Limb (tissue), 2 donors: ENCODE measurements around the gene PHF10.
"Not testable (repeated sequence)": the region's sequence is repeated elsewhere in the genome, so short reads cannot be mapped to it uniquely, and the experiment has no call there.

Experiments used
- DNase-seq, 2 donors: peaks; one replicate each; pipeline ENCODE4 v3.0.0-alpha.2; 2016; ENCODE audit errors: extremely low spot score in 2 of 2

PHF10 gene

DNA sequence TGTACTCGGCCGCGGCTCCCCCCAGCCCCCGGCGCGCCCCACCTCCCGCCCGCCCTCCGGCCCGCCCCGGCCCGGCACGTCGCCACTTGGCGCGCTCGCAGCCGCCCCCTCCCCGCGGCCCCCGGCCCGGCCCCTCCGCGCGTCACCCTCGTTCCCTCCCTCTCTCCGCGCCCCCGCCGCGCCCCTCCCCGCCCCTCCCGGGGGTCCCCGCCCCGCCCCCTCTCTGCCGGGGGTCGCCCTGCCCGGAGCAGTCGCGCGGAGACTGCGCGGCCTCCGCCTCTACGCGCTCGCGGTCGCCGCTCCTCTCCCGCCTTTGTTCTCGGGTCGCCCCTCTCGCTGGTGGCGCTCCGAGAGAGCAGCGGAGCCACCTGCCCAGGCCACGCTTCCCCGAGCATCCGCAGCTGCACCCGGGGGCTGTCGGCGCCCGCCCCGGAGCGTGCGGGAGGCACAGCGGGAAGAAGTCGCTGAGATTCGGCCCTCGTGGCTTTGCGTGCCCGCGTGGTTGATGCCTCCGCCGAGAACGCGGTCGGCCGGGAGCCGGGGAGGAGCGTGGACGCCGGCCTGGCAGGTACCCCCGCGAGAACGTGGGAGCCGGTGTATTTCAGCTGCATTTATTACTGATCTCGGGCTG is at the start of gene PHF10:
Gene PHF10, minus strand, starts transcription at position 7 of the 631 bp plus-strand sequence. CDS start 569 bp downstream, outside the sequence.
- DNase-seq, result peak; percentile 69 to 96

DNA sequence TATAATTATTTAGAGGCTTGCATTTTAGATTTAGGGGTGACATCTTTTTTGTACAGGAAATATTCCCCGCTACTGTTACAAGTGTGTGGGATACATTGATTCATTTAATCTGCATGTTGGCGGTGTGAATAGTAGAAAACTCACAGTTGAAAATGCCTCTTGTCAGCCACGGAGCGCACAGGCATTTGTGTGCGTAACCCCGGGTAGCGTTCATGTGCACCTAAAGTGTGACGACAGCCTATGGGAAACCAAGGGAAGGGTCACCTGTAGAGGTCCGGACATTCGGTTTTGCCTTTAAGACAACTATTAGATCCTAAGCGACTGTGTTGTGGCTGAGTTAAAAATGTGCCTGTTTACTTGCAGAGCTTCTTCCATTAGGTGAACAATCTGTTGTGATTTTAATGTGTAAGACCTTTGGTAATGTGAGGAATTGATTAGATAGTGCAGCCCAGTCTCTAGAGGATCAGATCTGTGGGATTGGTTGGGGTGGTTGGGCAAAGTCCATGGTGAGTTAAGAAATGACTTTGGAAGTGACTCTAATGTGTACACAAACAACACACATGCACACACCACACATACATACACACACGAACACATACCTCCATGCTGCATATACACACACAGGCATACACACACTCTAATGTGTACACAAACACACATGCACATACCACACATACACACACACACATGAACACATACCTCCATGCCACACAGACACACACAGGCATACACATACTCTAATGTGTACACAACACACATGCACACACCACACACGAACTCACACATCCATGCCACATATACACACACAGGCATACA is 42.8 kb upstream of the PHF10 start:
- DNase-seq, result no peak

DNA sequence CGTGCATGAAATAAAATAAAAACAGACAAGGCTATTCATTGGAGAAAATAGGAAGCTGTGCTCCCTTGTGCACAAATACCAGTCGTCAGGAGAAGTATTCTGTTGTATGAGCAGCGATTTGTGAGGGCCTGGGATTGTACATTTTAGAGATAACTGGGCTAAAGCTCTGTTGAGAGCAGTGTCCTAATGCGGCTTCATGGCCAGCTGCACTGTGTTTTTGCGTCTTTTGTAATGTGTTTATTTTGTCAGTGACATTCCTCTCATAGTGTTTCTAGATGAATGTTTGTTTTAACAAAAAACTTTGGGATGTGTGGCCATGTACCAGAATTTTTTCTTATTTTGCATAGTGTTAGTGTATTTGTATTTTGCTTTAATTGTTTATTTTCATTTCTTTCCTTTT is 41.9 kb upstream of the PHF10 start:
- DNase-seq, result no peak

DNA sequence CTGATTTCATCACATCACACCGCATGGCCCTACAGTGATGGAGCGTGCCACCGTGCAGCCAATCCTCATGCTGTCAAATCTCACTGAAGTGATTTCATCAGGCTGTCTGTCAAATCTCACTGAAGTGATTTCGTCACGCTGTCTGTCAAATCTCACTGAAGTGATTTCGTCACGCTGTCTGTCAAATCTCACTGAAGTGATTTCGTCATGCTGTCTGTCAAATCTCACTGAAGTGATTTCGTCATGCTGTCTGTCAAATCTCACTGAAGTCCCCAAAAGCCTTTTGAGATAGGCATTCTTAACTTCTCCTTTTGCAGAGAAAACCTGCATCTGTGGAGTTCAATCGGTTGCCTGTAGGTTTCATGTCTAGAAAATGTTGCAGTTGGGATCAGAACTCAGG is 41.5 kb upstream of the PHF10 start:
- not testable (repeated sequence) for DNase-seq

DNA sequence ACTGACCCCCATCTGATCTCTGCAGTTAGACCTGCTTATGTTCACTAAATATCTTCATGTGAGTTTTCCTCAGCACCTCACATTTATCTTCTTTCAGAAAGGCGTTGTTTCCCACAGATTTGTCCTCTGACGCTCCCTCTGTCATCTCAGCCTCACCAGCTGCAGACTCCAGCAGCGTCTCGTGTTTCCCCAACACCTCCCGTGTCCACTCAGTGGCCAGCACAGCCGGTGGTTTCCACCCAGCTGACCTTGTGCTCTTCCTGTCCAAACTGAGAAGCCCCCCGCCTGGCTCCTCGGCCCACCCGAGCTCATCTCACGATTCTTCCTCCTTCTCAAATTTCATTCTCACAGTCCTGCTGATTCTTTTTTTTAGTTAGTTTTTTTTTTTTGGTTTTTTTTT is 39.6 kb upstream of the PHF10 start:
- DNase-seq, result no peak

DNA sequence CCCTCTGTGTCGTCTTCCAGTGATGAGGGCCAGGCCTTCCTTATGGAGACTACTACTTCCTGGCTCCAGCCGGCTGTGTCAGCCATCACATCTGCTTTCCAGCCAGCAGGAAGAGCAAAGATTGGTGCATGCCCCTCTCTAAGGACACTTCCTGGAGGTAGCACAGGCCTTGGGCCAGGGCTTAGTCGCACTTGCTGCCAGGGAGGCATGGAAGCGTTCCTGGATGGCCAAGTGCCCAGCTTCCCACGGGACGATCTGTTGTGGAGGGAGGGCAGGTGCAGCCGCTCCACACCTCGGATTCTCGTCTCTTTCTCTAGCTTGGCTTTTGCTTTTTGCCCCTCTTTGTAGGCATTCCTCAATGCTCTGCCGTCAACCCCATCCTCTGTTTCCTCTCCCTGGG is 39.0 kb upstream of the PHF10 start:
- no peak for DNase-seq

DNA sequence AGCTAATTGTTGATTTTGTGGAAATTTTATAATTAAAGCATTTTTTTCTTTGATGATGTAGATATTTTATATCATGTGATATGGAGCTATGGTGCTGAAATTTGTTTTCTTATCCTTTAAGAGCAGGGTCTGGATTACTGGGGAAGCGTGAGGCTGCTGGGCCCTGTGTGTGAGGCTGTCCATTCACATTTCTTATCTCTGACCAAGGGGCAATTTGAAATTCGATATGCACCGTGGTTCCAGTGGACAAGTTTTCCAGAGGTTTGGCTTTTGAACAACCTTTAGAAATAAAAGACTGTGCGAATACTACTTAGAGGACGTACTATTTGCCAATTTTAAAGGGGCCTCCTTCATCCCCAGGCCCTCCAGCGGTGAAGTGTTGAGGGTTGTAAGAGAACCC is 30.9 kb upstream of the PHF10 start:
- DNase-seq, result no peak

DNA sequence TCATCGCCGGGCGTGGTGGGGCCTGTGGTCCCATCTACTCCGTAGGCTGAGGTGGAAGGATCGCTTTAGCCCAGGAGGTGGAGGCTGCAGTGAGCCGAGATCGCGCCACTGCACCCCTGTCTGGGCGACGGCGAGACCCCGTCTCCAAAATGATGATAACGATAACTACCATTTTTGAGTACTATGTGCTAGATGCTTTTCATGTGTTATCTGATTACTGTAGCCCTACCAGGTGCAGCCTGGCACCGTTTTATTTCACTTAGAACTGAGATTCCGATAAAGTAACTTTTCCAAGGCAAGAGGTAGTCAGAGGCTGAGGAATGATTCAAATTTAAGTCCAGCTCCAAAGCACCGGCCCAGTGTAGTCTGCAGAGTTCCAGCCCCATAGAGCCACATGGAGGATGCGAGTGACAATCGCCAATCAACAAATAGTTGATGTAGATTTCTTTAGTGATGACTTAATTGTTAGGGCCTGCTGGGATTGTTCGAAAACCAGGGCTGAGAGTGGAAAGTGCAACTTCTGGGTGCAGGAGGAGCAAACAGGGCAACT is 27.8 kb upstream of the PHF10 start:
- DNase-seq, result no peak

DNA sequence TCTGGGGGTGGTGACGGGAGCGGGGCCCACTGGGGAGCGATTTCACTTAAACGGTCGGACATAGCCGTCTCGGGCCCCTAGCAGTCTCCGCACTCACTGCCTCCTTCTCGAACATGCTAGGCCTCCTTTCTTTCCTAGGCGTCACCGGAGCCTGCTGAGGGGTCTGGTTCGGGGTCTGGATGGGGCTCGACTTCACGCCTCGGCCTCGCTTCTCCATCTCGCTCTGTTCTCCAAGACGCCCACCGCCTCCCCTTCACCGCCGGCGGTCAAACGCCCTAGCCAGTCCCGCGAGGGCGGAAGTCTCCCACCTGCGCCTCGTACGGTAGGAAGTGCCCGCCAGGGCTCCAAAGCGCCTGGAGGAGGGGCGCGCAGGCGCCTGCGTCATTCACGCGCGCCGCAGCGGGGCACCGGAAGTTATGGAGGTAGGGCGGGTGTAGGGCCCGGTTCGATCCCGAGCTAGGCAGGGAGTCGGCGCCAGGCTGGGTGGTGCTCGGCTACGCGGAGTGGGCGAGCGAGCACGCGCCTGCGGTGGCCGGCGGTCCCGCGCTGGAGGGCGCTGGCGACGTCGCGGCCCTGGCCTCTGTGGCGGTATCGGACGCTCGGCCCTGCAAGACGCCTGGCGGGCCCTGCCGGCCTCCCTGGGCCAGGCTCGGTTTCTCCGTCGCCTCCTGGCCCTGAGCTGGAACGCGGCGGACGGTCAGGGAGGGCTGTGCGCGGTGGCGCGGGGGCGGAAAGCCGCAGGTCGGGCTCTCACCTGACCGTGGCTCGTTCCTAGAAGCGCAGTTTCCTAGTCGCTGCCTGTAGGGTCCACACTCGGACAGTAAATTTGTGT is 27.2 kb upstream of the PHF10 start, which contains the start of the genes DYNLT2 and ERMARD:
Gene DYNLT2, minus strand, starts transcription at position 331 of the 832 bp plus-strand sequence. Its CDS starts 114 bp downstream, at position 217.
Gene ERMARD, plus strand, starts transcription at position 381 of the 832 bp plus-strand sequence. Its CDS starts 36 bp downstream, at position 417.
- peak; percentile 90 to 98 for DNase-seq

DNA sequence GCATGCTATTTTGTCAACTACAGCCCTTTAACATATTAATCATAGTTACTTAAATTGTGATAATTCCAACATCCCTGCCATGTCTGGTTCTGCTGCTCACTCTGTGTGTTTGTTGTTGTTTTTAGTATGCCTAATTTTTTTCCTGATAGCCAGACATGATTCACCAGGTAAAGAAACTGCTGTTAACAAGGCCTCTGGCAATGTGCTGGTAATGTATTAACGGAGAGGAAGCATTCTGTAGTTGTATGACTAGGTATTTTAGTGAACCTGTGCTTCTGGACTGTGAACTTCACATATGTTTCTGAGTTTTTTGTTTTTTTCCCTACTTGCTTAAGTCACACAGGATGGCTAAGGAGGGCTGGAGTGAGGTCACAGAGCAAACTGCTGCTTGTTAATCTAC is 22.3 kb upstream of the PHF10 start:
- no peak for DNase-seq

DNA sequence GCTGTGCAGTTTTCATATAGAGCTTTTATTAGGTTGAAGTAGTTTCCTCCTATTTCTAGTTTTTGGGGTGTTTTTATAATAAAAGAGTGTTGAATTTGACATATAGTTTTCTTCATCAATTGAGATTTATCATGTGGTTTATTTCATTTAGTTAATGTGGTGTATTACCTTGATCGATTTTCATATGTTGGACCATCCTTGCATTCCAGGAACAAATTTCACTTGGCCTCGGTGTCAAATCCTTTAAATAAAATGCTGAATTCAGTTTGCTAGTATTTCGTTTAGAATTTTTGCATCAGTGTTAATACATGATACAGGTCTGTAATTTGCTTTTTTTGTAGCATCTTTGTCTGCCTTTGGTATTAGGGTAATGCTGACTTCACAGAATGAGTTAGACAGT is 21.1 kb upstream of the PHF10 start:
- no peak for DNase-seq

DNA sequence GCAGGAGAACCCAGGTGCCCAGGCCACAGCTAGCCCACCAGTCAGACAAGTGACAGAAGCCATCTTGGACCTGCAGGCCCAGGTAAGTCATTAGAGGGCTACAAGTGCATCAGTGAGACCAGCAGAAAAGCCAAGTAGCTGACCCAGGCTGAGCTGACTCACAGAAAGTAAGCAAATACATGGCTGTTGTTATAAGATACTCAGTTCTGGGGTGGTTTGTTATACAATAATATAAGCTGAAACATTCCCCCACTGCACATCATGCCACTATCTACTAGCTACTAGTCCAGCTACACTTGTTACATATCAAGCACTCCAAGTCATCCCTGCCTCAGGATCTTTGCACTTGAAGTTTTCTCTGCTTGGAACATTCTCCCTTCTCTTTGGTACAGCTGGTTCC is 17.0 kb upstream of the PHF10 start:
- no peak for DNase-seq

DNA sequence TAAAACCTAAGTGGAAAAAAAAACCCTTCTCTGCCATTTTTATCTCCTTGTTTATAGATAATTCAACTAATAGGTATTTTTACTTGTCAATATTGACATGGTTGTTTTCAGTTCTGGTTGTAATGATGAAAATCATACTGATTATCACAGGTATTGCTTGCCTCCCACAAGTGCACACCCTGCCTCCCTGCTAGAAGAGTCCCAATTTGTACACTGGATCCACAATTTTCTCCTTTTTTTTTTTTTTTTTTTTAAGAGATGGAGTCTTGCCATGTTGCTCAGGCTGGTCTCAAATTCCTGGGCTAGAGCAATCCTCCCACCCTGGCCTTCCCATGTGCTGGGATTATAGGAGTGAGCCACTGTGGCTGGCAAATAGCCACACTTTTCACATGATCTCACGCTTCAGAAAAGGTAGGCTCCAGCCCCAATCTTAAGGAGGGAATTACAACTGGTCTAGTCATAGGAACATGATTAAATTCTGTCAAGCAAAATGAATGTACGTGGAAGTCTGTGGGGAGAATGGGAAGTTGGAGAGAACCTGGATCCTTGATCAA is 14.8 kb upstream of the PHF10 start:
- DNase-seq, result no peak

DNA sequence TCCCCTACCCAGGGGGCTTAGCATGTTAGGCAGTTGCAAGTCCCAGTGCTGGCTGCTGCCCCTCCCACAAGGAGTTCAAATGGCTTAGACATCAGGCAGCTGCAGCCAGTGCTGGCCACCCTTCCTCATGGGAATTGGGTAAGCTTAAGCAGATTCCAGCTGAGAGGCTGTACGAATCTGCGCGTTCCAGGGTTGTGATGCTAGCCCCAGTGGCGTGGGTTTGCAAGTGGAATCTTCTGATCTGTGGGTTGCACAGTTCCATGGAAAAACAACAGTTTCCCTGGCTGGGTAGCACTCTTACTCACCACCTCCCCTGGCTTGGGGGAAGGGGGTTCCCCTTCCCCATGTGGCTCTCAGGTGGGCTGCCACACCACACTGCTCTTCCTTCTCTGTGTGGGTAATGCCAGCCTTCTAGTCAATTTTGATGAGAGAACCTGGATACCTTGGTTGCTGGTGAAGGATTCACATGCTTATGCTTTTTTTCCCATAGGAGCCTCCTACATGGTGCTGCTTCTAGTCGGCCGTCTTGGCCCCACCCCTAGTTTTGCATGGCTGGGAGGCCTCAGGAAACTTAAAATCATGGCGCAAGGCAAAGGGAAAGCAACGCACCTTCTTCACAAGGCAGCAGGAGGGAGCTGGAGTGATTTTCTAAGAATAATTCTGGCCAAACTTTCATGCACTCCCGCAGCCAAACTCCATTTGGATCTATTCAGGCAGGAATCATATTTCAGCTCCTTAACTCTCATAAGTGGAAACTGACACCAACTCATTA is 14.1 kb upstream of the PHF10 start:
- peak in 1 of 2 donors; percentile 15 for DNase-seq

DNA sequence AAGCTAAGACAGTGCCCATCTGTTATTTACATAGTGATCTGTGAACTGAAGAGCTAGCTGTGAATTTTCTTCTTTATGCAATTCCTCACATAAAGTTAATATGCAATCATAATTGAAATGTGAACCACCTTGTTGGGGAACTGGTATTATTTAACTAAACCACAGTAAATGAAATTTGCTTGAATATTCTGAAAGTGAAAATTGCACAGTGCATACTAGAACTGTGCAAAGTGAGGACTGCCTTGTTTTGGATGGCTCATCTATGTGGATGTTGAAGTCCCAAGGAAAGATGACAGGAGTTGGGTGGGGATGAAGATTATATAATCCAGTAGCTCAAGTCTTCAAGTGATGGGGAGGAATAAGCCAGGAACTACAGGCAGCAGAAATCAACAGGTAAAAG is 5.7 kb upstream of the PHF10 start:
- DNase-seq, result no peak

DNA sequence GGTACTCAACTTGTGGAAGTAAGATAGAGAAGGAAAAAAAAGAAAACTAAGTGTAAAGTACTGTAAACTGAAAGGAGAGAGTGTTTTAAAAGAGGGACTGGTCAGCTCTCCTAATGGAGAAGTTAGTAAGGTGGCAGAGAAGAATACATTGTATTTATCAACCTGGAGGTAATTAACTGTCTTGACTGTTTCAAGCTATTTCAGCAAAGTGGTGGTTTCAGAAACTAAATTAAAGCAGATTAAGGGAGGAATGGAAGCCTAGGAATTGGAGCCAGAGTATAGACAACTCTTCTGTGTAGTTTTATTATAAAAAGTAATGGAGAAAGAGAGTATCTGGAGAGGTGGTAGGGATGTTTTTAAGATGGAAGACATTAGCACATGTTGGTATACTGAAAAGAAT is 2.7 kb upstream of the PHF10 start:
- no peak for DNase-seq

DNA sequence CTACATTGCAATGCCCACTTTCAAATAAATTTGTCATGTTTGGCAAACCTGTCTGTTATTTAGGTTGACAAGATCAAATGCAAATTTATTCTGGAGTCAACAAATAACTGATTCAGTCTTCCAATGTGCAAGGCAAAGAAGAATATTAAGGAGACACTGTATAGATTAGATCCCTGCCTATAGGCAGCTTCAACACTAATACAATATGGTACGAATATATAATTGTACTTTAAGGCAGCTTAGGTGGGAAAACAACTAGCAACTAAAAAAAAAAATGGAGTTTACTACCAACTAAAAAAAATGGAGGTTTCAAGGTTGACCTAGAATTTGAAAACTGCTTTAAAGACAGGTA is 1.7 kb upstream of the PHF10 start:
- DNase-seq, result no peak

DNA sequence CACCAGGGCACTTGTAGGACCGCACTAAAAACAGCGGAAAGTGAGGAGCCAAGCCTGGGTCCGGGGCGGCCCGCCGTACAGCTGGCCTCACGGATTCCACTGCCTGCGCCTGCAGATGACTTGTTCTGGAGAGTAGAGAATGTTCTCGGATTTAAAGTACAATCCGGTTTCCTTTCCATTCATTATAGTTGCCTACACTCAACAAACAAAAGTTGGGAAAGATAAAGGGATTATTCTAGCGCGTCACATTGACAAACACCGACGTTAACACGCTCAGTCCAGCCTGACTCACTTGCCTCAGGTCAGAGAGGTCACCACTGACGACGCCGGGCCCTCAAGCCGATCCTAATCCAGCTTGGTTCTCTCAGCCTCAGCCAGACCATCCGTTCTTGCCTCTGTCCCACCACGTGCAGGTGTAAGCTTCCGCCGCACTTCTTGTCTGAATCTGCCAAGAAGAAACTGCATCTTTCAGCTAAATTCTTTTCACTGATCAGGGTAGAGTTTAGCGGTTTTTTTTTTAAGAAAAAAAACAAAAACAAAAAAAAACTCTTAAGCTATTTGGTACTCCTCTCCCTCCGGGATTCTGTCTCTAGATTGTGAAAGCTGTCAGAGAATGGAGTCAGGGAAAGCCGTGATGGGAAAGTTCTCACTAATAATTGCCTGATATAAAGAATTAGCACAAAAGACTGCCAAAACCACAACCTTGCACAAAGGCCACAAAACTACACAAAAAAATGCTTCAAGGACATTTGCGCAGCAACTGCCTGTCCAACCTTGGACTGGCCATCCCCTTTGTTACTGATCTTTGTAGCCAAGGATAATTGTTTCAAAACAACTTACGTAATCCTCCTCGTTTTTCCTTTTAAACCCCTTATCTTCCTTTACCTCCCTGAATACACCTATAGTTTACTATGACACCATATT is 1.1 kb upstream of the PHF10 start:
- DNase-seq, result peak; percentile 47 to 67

DNA sequence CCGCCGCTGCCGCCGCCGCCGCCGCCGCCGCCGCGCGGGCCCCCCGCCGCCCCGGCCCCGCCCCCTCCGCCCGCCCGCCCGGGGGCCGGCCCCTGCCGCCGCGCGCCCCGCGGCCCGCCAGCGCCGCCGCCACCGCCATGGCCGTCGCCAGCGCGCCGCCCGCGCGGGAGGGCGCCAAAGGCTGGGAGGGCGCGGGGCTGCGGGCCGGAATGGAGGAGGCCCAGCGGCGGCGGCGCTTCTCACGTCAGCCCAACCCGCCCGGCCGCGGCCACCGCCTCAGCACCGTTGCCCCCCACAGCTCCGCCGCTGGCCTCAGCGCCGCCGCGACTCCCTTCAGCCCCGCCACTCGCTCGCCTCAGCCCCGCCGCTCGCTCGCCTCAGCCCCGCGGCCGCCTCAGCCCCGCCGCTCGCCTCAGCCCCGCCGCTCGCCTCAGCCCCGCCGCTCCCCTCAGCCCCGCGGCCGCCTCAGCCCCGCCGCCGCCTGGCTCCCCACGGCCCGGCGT is 258 bp downstream of the PHF10 start:
- no peak for DNase-seq
